Smooth muscle cell (in vitro differentiated cells): ENCODE measurements around the gene PET100. TPM values are rescaled to one million over a fixed set of nuclear protein-coding genes. Genes with fewer than 3 reads are reported as not detected.

ENCODE experiments used
- DNase-seq: peaks from one replicate; lab custom pipeline; 2025; ENCODE audit not compliant: unreplicated experiment; lab: John Stamatoyannopoulos, UW
- H2AFZ ChIP-seq: fragments of 200-600 bp; sonication (generic); 2 replicates; pipeline ENCODE4 v1.6.0; 2016; ENCODE audit warnings: antibody characterized with exemption, low read depth, mild to moderate bottlenecking
- H3F3A ChIP-seq: fragments of 200-600 bp; sonication (generic); 2 replicates; pipeline ENCODE4 v1.6.0; 2017; ENCODE audit warnings: antibody characterized with exemption, low read depth
- H3K27ac ChIP-seq: fragments of 200-600 bp; sonication (generic); 2 replicates; pipeline ENCODE4 v1.5.1; 2016; ENCODE audit warnings: low read depth, mild to moderate bottlenecking
- H3K27me3 ChIP-seq: fragments of 200-600 bp; sonication (generic); 2 replicates; pipeline ENCODE4 v1.6.1; 2016; ENCODE audit warnings: low read depth, mild to moderate bottlenecking
- H3K36me3 ChIP-seq: fragments of 200-600 bp; sonication (generic); 2 replicates; pipeline ENCODE4 v1.5.1; 2016; ENCODE audit warnings: low read depth
- H3K4me1 ChIP-seq: fragments of 200-600 bp; sonication (generic); 2 replicates; pipeline ENCODE4 v1.5.1; 2016; ENCODE audit warnings: low read depth
- H3K4me2 ChIP-seq: fragments of 200-600 bp; sonication (generic); 2 replicates; pipeline ENCODE4 v1.6.0; 2016; ENCODE audit warnings: mild to moderate bottlenecking
- H3K4me3 ChIP-seq: fragments of 200-600 bp; sonication (generic); 2 replicates; pipeline ENCODE4 v1.5.1; 2016; ENCODE audit warnings: mild to moderate bottlenecking
- H3K79me2 ChIP-seq: fragments of 200-600 bp; sonication (generic); 2 replicates; pipeline ENCODE4 v1.6.0; 2016; ENCODE audit warnings: low read depth, mild to moderate bottlenecking
- H3K9ac ChIP-seq: fragments of 200-600 bp; sonication (generic); 2 replicates; pipeline ENCODE4 v1.6.0; 2016; ENCODE audit warnings: low read depth
- H3K9me3 ChIP-seq: fragments of 200-600 bp; sonication (generic); replicated peaks from 2 replicates; pipeline ENCODE4 v1.5.1; 2016; ENCODE audit warnings: low read depth
- H4K20me1 ChIP-seq: fragments of 200-600 bp; sonication (generic); 2 replicates; pipeline ENCODE4 v1.6.0; 2016; ENCODE audit warnings: low read depth
- WGBS: methylation state at CpG from one replicate; pipeline ENCODE4 v1.1.7; 2016; ENCODE audit warnings: low lambda C conversion rate; 5-methylcytosine and 5-hydroxymethylcytosine counted together
- polyA plus RNA-seq: library from polyadenylated mRNA; unstranded; fragments of >200 nt; fragmentation: Nextera tagmentation; extraction: Ambion mirVana; gene quantifications from 2 replicates; pipeline ENCODE4 v1.2.1, GENCODE V29; 2016
- total RNA-seq: library from RNA; depleted of rRNA; stranded (reverse); fragments of >200 nt; gene quantifications from 2 replicates; pipeline ENCODE4 v1.2.3, GENCODE V29; 2014
- TF ChIP-seq, protein P1 (sequence below): fragments of 200-600 bp; sonication (generic); IDR thresholded peaks from 2 replicates; pipeline ENCODE4 v1.5.1; 2017; ENCODE audit warnings: borderline replicate concordance, mild to moderate bottlenecking, antibody characterized with exemption; ENCODE audit not compliant: insufficient read depth, poor library complexity, severe bottlenecking

The PET100 gene
- total and polyA plus RNA-seq, 2 experiments from 2014 or later = 22.1 to 354 TPM

DNA sequence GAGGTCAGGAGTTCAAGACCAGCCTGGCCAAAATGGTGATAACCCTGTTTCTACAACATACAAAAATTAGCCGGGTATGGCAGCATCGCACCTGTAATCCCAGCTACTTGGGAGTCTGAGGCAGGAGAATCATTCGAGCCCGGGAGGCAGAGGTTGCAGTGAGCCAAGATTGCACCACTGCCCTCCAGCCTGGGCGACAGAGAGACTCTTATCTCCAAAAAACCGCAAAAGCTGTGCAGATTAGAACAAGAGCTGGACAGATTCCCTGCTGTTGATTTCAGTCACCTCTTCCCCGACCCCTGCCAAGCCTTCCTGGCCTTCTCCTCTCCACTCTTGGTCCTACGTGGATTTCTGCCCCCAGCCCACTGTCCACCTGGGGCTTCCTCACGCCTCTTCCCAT is 25.7 kb upstream of the PET100 start:
- DNase-seq = no peak
- no peaks in the 10 kb centered on the region for H3F3A ChIP-seq
- H3K4me2 ChIP-seq = no peak overlapping the region
- H3K79me2 ChIP-seq = no peaks in the 10 kb centered on the region
- no peaks in the 10 kb centered on the region for H3K9me3 ChIP-seq
- H3K27me3 ChIP-seq = no peaks in the 10 kb centered on the region
- H2AFZ ChIP-seq = no peak overlapping the region
- no peak overlapping the region for H3K27ac ChIP-seq
- no peak overlapping the region for H3K9ac ChIP-seq
- no peaks in the 10 kb centered on the region for H3K4me1 ChIP-seq
- H4K20me1 ChIP-seq = peaks cover 6% of the 10 kb centered on the region
- TF ChIP-seq, protein P1, sequence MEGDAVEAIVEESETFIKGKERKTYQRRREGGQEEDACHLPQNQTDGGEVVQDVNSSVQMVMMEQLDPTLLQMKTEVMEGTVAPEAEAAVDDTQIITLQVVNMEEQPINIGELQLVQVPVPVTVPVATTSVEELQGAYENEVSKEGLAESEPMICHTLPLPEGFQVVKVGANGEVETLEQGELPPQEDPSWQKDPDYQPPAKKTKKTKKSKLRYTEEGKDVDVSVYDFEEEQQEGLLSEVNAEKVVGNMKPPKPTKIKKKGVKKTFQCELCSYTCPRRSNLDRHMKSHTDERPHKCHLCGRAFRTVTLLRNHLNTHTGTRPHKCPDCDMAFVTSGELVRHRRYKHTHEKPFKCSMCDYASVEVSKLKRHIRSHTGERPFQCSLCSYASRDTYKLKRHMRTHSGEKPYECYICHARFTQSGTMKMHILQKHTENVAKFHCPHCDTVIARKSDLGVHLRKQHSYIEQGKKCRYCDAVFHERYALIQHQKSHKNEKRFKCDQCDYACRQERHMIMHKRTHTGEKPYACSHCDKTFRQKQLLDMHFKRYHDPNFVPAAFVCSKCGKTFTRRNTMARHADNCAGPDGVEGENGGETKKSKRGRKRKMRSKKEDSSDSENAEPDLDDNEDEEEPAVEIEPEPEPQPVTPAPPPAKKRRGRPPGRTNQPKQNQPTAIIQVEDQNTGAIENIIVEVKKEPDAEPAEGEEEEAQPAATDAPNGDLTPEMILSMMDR = no peak
- no peak overlapping the region for H3K4me3 ChIP-seq
- WGBS = 84% methylated on average over 9 of the region's 9 CpGs
- no peaks in the 10 kb centered on the region for H3K36me3 ChIP-seq

DNA sequence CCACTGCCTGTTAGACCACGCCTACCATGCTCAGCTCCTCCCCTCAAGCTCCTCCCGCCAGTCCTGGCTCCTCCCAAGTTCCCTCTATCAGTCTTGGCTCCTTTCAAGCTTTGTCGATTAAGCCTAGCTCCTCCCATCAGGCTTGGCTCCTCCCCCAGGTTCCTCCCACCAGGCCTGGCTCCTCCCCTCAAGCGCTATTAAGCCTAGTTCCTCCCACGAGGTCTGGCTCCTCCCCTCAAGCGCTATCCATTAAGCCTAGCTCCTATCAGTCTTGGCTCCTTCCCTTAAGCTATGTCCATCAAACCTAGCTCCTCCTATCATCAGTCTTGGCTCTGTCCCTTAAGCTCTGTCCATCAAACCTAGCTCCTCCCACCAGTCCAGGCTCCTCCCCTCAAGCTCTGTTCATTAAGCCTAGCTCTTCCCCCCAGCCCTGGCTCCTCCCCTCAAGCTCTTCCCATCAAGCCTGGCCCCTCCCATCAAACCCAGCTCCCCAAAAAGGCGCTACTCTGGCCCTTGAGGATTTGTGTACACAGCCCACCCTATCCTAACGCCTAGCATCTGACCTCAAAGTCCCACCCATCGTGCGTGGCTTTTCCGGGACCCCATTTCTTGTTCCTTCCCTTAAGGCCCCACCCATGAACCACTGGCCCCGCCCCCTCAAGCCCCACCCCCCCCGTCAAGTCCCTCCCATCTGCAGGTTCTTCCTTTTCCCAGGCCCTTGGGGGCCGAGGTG is 23.9 kb upstream of the PET100 start:
- no peaks in the 10 kb centered on the region for H3K27me3 ChIP-seq
- no peak overlapping the region for H3K4me2 ChIP-seq
- no peak for DNase-seq
- H3K36me3 ChIP-seq = no peaks in the 10 kb centered on the region
- no peaks in the 10 kb centered on the region for H3K4me1 ChIP-seq
- no peaks in the 10 kb centered on the region for H3F3A ChIP-seq
- no peak overlapping the region for H3K9ac ChIP-seq
- no peak overlapping the region for H3K27ac ChIP-seq
- H3K4me3 ChIP-seq = no peak overlapping the region
- no peaks in the 10 kb centered on the region for H3K79me2 ChIP-seq
- 88% methylated on average over 14 of the region's 14 CpGs for WGBS
- TF ChIP-seq, protein P1 = no peak
- no peaks in the 10 kb centered on the region for H3K9me3 ChIP-seq
- no peak overlapping the region for H2AFZ ChIP-seq
- H4K20me1 ChIP-seq = peaks cover 6% of the 10 kb centered on the region

DNA sequence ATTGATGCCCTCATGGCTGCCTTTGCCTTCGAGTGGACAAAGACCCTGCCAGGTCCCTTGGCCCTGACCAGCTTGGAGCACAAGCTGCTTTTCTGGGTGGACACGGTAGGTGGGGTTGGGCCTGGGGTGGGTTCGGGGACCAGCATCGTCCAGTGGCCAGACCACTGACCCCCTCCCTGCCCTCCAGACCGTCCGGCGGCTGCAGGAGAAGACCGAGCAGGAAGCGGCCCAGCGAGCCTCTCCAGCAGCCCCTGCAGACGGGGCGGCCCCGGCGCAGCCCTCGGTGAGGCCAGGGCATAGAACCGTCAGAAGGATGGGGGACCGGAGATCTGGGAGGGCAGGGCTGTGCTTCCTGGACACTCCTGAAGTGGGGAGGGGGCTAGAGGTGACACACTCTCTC is 23.3 kb upstream of the PET100 start:
- Histone ChIP-seq H3K9ac (no peak overlapping the region), H3K4me3 (no peak overlapping the region), H3K27ac (no peak overlapping the region), H3F3A (no peaks in the 10 kb centered on the region), H3K79me2 (no peaks in the 10 kb centered on the region), H4K20me1 (peaks cover 6% of the 10 kb centered on the region), H3K4me2 (no peak overlapping the region), H3K4me1 (no peaks in the 10 kb centered on the region), H3K9me3 (no peaks in the 10 kb centered on the region), H3K27me3 (no peaks in the 10 kb centered on the region), H2AFZ (no peak overlapping the region), H3K36me3 (no peaks in the 10 kb centered on the region)
- TF ChIP-seq, protein P1 = no peak
- no peak for DNase-seq
- WGBS = over 99% methylated on average over 15 of the region's 17 CpGs
